IMR-90 (cell line): ENCODE measurements around the gene ADCY5. TPM values are rescaled to one million over a fixed set of nuclear protein-coding genes. Genes with fewer than 3 reads are reported as not detected.

Experiments used
- ATAC-seq: fragments of 200-7000 bp; cut with Tn5 transposase; 2 replicates; pipeline ENCODE4 v1.9.1; 2020; ENCODE audit warnings: low read depth, mild to moderate bottlenecking, moderate library complexity
- BruUV-seq: library from RNA; stranded (reverse); fragments of 400-500 nt; replicated peaks from 2 replicates; lab custom pipeline; 2021; lab: Mats Ljungman, UMichigan
- CTCF ChIA-PET: fragments of 300-600 bp; formaldehyde crosslinking; extraction: SDS; loops from one replicate; lab custom pipeline; 2021; ENCODE audit warnings: antibody characterized with exemption; lab: Yijun Ruan, JAX
- POLR2A ChIA-PET: fragments of 300-600 bp; sonication (Branson Sonifier 250); formaldehyde crosslinking; loops from one replicate; lab custom pipeline; 2022; ENCODE audit warnings: antibody characterized with exemption; ENCODE audit not compliant: unreplicated experiment; lab: Charles Lee
- DNase-seq: peaks from one replicate; pipeline ENCODE4 v3.0.0; 2013
- H2AFZ ChIP-seq: replicated peaks from 2 replicates; pipeline ENCODE3; 2013; ENCODE audit warnings: low read length, mild to moderate bottlenecking; ENCODE audit not compliant: poor library complexity
- H2AK5ac ChIP-seq: 2 replicates; pipeline ENCODE4 v1.6.1; 2013; ENCODE audit warnings: low read depth, low read length, inconsistent platforms
- H2AK9ac ChIP-seq: replicated peaks from 2 replicates; pipeline ENCODE3; 2013; ENCODE audit warnings: mild to moderate bottlenecking, low read depth, low read length, moderate library complexity; ENCODE audit not compliant: poor library complexity
- H2BK120ac ChIP-seq: 2 replicates; pipeline ENCODE4 v1.6.1; 2013; ENCODE audit warnings: low read depth, low read length, inconsistent platforms
- H2BK15ac ChIP-seq: 3 replicates; pipeline ENCODE4 v1.6.1; 2013; ENCODE audit warnings: low read depth, low read length, inconsistent platforms
- H2BK20ac ChIP-seq: 2 replicates; pipeline ENCODE4 v1.6.1; 2013; ENCODE audit warnings: low read depth, mild to moderate bottlenecking, inconsistent platforms, low read length, moderate library complexity
- H2BK5ac ChIP-seq: 2 replicates; pipeline ENCODE4 v1.6.1; 2013; ENCODE audit warnings: mild to moderate bottlenecking, low read depth, low read length, inconsistent platforms; ENCODE audit not compliant: poor library complexity, severe bottlenecking
- H3K14ac ChIP-seq: replicated peaks from 2 replicates; pipeline ENCODE4 v1.6.1; 2013; ENCODE audit warnings: low read depth, low read length, inconsistent platforms
- H3K18ac ChIP-seq: 2 replicates; pipeline ENCODE4 v1.6.1; 2013; ENCODE audit warnings: low read depth, low read length, control low read depth
- H3K23ac ChIP-seq: 2 replicates; pipeline ENCODE4 v1.6.1; 2013; ENCODE audit warnings: low read depth, low read length, inconsistent platforms
- H3K27ac ChIP-seq: 2 replicates; pipeline ENCODE4 v1.5.1; 2013; ENCODE audit warnings: mild to moderate bottlenecking, control low read depth, low read length; ENCODE audit not compliant: insufficient read depth
- H3K27me3 ChIP-seq: 2 replicates; pipeline ENCODE4 v1.6.1; 2013; ENCODE audit warnings: low read length; ENCODE audit not compliant: control insufficient read depth, insufficient read depth
- H3K36me3 ChIP-seq: 2 replicates; pipeline ENCODE4 v1.6.1; 2013; ENCODE audit warnings: low read length, mixed read lengths; ENCODE audit not compliant: control insufficient read depth, insufficient read depth
- H3K4ac ChIP-seq: 2 replicates; pipeline ENCODE4 v1.6.1; 2013; ENCODE audit warnings: low read depth, low read length, inconsistent platforms
- H3K4me1 ChIP-seq: 2 replicates; pipeline ENCODE4 v1.6.1; 2013; ENCODE audit warnings: low read length, mixed read lengths; ENCODE audit not compliant: control insufficient read depth, insufficient read depth
- H3K4me2 ChIP-seq: 2 replicates; pipeline ENCODE4 v1.6.1; 2013; ENCODE audit warnings: low read depth, mild to moderate bottlenecking, control low read depth, low read length, moderate library complexity
- H3K4me3 ChIP-seq: 2 replicates; pipeline ENCODE4 v1.5.1; 2013; ENCODE audit warnings: low read depth, mild to moderate bottlenecking, control low read depth, low read length, moderate library complexity; ENCODE audit not compliant: insufficient read depth
- H3K56ac ChIP-seq: 2 replicates; pipeline ENCODE4 v1.6.1; 2013; ENCODE audit warnings: low read length, inconsistent platforms; ENCODE audit not compliant: insufficient read depth; ENCODE audit errors: extremely low read depth
- H3K79me1 ChIP-seq, 2 experiments: 2 replicates each; pipeline ENCODE4 v1.6.1; 2013; ENCODE audit warnings: low read length in 2 of 2, inconsistent platforms in 1 of 2, low read depth in 1 of 2
- H3K9ac ChIP-seq: 2 replicates; pipeline ENCODE4 v1.6.1; 2013; ENCODE audit warnings: low read depth, low read length, control low read depth
- H3K9me1 ChIP-seq: 2 replicates; pipeline ENCODE4 v1.6.1; 2013; ENCODE audit warnings: low read length, inconsistent platforms; ENCODE audit not compliant: insufficient read depth
- H3K9me3 ChIP-seq: 2 replicates; pipeline ENCODE4 v1.6.1; 2013; ENCODE audit warnings: low read length; ENCODE audit not compliant: control insufficient read depth, insufficient read depth
- H4K20me1 ChIP-seq: 2 replicates; pipeline ENCODE4 v1.6.1; 2013; ENCODE audit warnings: low read length, inconsistent platforms; ENCODE audit not compliant: insufficient read depth
- H4K5ac ChIP-seq: 2 replicates; pipeline ENCODE4 v1.6.1; 2013; ENCODE audit warnings: mild to moderate bottlenecking, low read depth, low read length, control low read depth
- H4K8ac ChIP-seq, 2 experiments: 2 replicates each; pipeline ENCODE4 v1.6.1; 2013; ENCODE audit warnings: low read depth in 2 of 2, low read length in 2 of 2, control low read depth in 1 of 2, inconsistent platforms in 1 of 2
- H4K91ac ChIP-seq: 2 replicates; pipeline ENCODE4 v1.6.1; 2013; ENCODE audit warnings: low read depth, low read length, inconsistent platforms; ENCODE audit not compliant: insufficient read depth
- CEBPB ChIP-seq: IDR thresholded peaks from 2 replicates; pipeline ENCODE4 v1.6.1; 2012; ENCODE audit warnings: low read depth, low read length, improper control_type of control experiment
- CHD1 ChIP-seq: IDR thresholded peaks from 2 replicates; pipeline ENCODE4 v1.6.1; 2012; ENCODE audit warnings: low read depth, low read length, improper control_type of control experiment
- CTCF ChIP-seq: conservative IDR thresholded peaks from 2 replicates; pipeline ENCODE4 v1.5.1; 2012; ENCODE audit warnings: mild to moderate bottlenecking, low read depth, low read length, improper control_type of control experiment
- ELK1 ChIP-seq: fragments of 150-350 bp; IDR thresholded peaks from 2 replicates; pipeline ENCODE4 v1.6.1; 2016; ENCODE audit warnings: low read depth, mild to moderate bottlenecking, low read length, moderate library complexity, borderline replicate concordance
- FOS ChIP-seq: fragments of 150-350 bp; IDR thresholded peaks from 2 replicates; pipeline ENCODE4 v1.6.1; 2016; ENCODE audit warnings: low read depth, low read length
- MAFK ChIP-seq: IDR thresholded peaks from 2 replicates; pipeline ENCODE4 v1.6.1; 2012; ENCODE audit warnings: low read depth, low read length, improper control_type of control experiment
- MAZ ChIP-seq: IDR thresholded peaks from 2 replicates; pipeline ENCODE4 v1.6.1; 2012; ENCODE audit warnings: low read depth, mild to moderate bottlenecking, low read length, improper control_type of control experiment, moderate library complexity, borderline replicate concordance
- NFE2L2 ChIP-seq: fragments of 150-350 bp; IDR thresholded peaks from 2 replicates; pipeline ENCODE4 v1.6.1; 2016; ENCODE audit warnings: low read depth, mild to moderate bottlenecking, low read length
- POLR2A ChIP-seq: IDR thresholded peaks from 2 replicates; pipeline ENCODE4 v1.6.1; 2012; ENCODE audit warnings: mild to moderate bottlenecking, low read depth, low read length
- RAD21 ChIP-seq: IDR thresholded peaks from 2 replicates; pipeline ENCODE4 v1.6.1; 2012; ENCODE audit warnings: low read length, improper control_type of control experiment
- RCOR1 ChIP-seq: IDR thresholded peaks from 2 replicates; pipeline ENCODE4 v1.6.1; 2012; ENCODE audit warnings: mild to moderate bottlenecking, low read length, improper control_type of control experiment; ENCODE audit not compliant: insufficient replicate concordance
- RFX5 ChIP-seq: IDR thresholded peaks from 2 replicates; pipeline ENCODE4 v1.8.0; 2012; ENCODE audit warnings: low read depth, mild to moderate bottlenecking, low read length, moderate library complexity
- SMC3 ChIP-seq: fragments of 150-350 bp; IDR thresholded peaks from 2 replicates; pipeline ENCODE4 v1.6.1; 2016; ENCODE audit warnings: low read depth, mild to moderate bottlenecking, antibody characterized with exemption, low read length, moderate library complexity
- USF2 ChIP-seq: fragments of 150-350 bp; IDR thresholded peaks from 2 replicates; pipeline ENCODE4 v1.6.1; 2017; ENCODE audit warnings: mild to moderate bottlenecking, antibody characterized with exemption, low read length, low read depth
- WGBS, 2 experiments: methylation state at CpG; one replicate each; pipeline versions ENCODE4 v1.1.5 to v1.1.7; 2013; ENCODE audit warnings: missing lambda C conversion rate in 2 of 2; ENCODE audit not compliant: insufficient read length in 1 of 2; ENCODE audit errors: extremely low coverage in 2 of 2; 5-methylcytosine and 5-hydroxymethylcytosine counted together
- dilution Hi-C: fragments of 300-500 bp; cut with HindIII; formaldehyde crosslinking; loops from one replicate; pipeline ENCODE4 v1.14.3; 2018; ENCODE audit warnings: low sequenced_read_pairs; ENCODE audit not compliant: unreplicated experiment
- in situ Hi-C: fragments of 300-500 bp; cut with MboI; formaldehyde crosslinking; loops from 3 replicates; pipeline ENCODE4 v1.14.3; 2019; ENCODE audit warnings: low sequenced_read_pairs, inconsistent platforms, mixed read lengths
- intact Hi-C: fragments of 100-400 bp; cut with micrococcal nuclease; formaldehyde crosslinking; loops from 2 replicates; pipeline ENCODE4 v1.10.0; 2022
- polyA plus RNA-seq, 3 experiments: library from polyadenylated mRNA; depleted of rRNA; stranded (reverse); fragments of >200 nt; gene quantifications; 2 replicates each; pipeline ENCODE4 v1.2.3, GENCODE V29; 2012; ENCODE audit warnings: low replicate concordance in 1 of 3
- total RNA-seq: library from RNA; depleted of rRNA; stranded (reverse); fragments of >200 nt; gene quantifications from 2 replicates; pipeline ENCODE4 v1.2.3, GENCODE V29; 2012

Gene ADCY5
- total and polyA plus RNA-seq, 2 of the 4 experiments (the other 2 are of a cell fraction): 0.14 to 0.18 TPM

- Histone ChIP-seq H2AK5ac (no peak overlapping the region), H2BK5ac (no peak overlapping the region), H2BK20ac (no peak overlapping the region), H3K4me1 (no peaks in the 10 kb centered on the region), H3K27me3 (peaks cover 82% of the 10 kb centered on the region), H3K23ac (no peak overlapping the region), H3K4ac (no peak overlapping the region), H3K4me3 (no peak overlapping the region), H3K4me2 (no peak overlapping the region), H4K20me1 (no peaks in the 10 kb centered on the region), H3K9me3 (no peaks in the 10 kb centered on the region), H4K91ac (no peak overlapping the region), H3K56ac (no peak overlapping the region), H3K9me1 (no peaks in the 10 kb centered on the region), H2AFZ (no peak overlapping the region), H3K9ac (no peak overlapping the region), H4K8ac (no peak overlapping the region), H4K5ac (no peak overlapping the region), H2BK15ac (no peak overlapping the region), H3K14ac (no peak overlapping the region), H2BK120ac (no peak overlapping the region), H3K27ac (no peak overlapping the region), H3K18ac (no peak overlapping the region), H3K79me1 (no peaks in the 10 kb centered on the region), H2AK9ac (no peak overlapping the region), H3K36me3 (no peaks in the 10 kb centered on the region)
- ChIA-PET POLR2A (no interaction called here), CTCF (no interaction called here)
- in situ Hi-C loops: no loop called here
- BruUV-seq: no TSS peak
- no peak for TF ChIP-seq RFX5
- TF ChIP-seq RAD21: no peak
- TF ChIP-seq CTCF: no peak
- TF ChIP-seq USF2: no peak
- TF ChIP-seq SMC3: no peak
- no peak for TF ChIP-seq MAZ
- TF ChIP-seq FOS: no peak
- no peak for TF ChIP-seq CEBPB
- no peak for TF ChIP-seq MAFK
- no peak for TF ChIP-seq POLR2A
- no peak for TF ChIP-seq CHD1
- TF ChIP-seq ELK1: no peak
- no peak for TF ChIP-seq RCOR1
- TF ChIP-seq NFE2L2: no peak
- dilution Hi-C loops: no loop called here
- DNase-seq: no peak
- no peak for ATAC-seq
- intact Hi-C loops: no loop called here
- 100% methylated on average over 2 of the region's 5 CpGs; no CpG with 5 or more reads in 1 of the 2 experiments for WGBS, 2 experiments
Measured at GRCh38 chr3:123431007-123431657, 17.8 kb downstream of the ADCY5 start.
